Esophagus muscularis mucosa (tissue), 4 donors: ENCODE results near the gene GRAMD4. TPM values are rescaled to one million over a fixed set of nuclear protein-coding genes. Genes with fewer than 3 reads are reported as not detected.

ENCODE experiments used
- DNase-seq: peaks from one replicate; pipeline ENCODE4 v3.0.0-alpha.2; 2017; ENCODE audit errors: extremely low spot score
- H3K27ac ChIP-seq, 4 donors: fragments of 200-600 bp; sonication (generic); replicated peaks in 1 of 4; 1 replicate in 3 of 4; 2 replicates in 1 of 4; pipeline ENCODE4 v1.5.1; 2016 to 2019; ENCODE audit warnings: mild to moderate bottlenecking in 1 of 4
- H3K27me3 ChIP-seq, 4 donors: fragments of 200-600 bp; sonication (generic); one replicate each; pipeline versions ENCODE4 v1.5.1 to v1.6.0; 2016 to 2019
- H3K36me3 ChIP-seq, 4 donors: fragments of 200-600 bp; sonication (generic); one replicate each; pipeline ENCODE4 v1.5.1; 2016 to 2019
- H3K4me1 ChIP-seq, 4 donors: fragments of 200-600 bp; sonication (generic); one replicate each; pipeline ENCODE4 v1.5.1; 2016 to 2019
- H3K4me3 ChIP-seq, 4 donors: fragments of 200-600 bp; sonication (generic); 1 replicate in 2 of 4; 2 replicates in 2 of 4; pipeline ENCODE4 v1.5.1; 2016 to 2019; ENCODE audit warnings: mild to moderate bottlenecking in 4 of 4, moderate library complexity in 1 of 4
- H3K9me3 ChIP-seq, 4 donors: fragments of 200-600 bp; sonication (generic); 1 replicate in 3 of 4; 2 replicates in 1 of 4; pipeline ENCODE4 v1.5.1; 2016 to 2019
- EP300 ChIP-seq: sonication (generic); formaldehyde crosslinking; IDR thresholded peaks from one replicate; pipeline ENCODE4 v1.6.1; 2017; ENCODE audit warnings: antibody characterized with exemption
- POLR2A ChIP-seq: fragments of 450-650 bp; IDR thresholded peaks from one replicate; pipeline ENCODE4 v1.6.1; 2017; ENCODE audit warnings: antibody characterized with exemption, moderate library complexity, mild to moderate bottlenecking, low read depth
- POLR2AphosphoS5 ChIP-seq, 2 donors: sonication (generic); formaldehyde crosslinking; IDR thresholded peaks; one replicate each; pipeline ENCODE4 v1.6.1; 2017; ENCODE audit warnings: antibody characterized with exemption in 2 of 2
- WGBS: methylation state at CpG from one replicate; pipeline ENCODE4 v1.1.5; 2018; 5-methylcytosine and 5-hydroxymethylcytosine counted together
- intact Hi-C: fragments of 100-400 bp; cut with DNase I; formaldehyde crosslinking; loops from one replicate; pipeline ENCODE4 v1.15.1; 2023
- total RNA-seq, 4 donors: library from RNA; depleted of rRNA; stranded (reverse); fragments of >200 nt; gene quantifications; one replicate each; pipeline versions ENCODE4 v1.1.0 to v1.2.1, GENCODE V29; 2016
- TF ChIP-seq, protein P1 (sequence below), 3 experiments: fragments of 200-600 bp in 2 of 3; fragments of 450-650 bp in 1 of 3; sonication (generic) in 2 of 3; IDR thresholded peaks; one replicate each; pipeline ENCODE4 v1.5.1; 2017 to 2019; ENCODE audit warnings: antibody characterized with exemption in 3 of 3, mild to moderate bottlenecking in 2 of 3, moderate library complexity in 1 of 3

GRAMD4 gene
- total RNA-seq, 4 donors from 2014 or later, result 20.0 to 126 (median 63.8) TPM

DNA sequence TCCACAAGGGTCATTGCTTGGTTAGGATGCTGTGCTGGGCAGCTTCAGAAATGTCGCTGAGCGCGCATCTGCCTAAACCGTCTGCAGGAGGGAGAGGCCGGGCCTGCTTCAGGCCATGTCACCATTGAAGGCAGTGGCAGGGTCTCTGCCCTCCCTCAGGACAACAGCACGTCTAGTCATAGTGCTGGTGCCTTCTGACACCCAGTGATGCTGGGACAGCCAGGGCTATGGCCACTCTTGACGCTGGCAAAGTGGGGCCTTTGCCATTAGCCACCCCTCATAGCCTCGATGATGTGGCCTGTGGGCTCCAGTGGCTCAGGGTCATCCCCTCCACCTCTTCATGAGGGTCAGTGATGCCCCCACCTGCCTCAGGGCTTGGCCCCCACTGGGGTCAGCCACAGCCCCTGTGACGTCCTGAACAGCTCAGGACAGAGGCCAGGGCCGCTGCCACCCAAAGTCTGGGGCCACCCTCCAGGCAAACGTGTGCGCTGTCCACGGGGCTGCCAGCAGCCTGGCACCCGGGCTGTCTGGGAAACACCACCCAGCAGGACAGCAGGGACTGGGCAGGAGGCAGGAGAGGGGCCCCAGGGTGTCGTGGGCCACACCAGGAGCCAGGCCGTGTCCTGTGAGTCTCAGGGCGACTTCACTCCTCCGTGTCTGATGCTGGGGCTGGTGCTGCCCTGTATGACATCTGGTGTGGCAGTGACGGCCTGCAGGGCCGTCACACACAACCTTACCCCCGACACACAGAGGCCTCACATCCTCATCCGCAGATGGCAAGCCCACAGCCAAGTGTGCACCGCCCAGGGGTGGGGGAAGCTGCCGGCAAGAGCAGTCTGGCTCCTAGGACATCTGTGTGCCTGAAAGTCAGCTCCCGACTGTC is 75.4 kb downstream of the GRAMD4 start:
- H3K9me3 ChIP-seq, result no peaks in the 10 kb centered on the region
- no peaks in the 10 kb centered on the region for H3K4me1 ChIP-seq
- no peak for DNase-seq
- H3K27ac ChIP-seq, result no peak overlapping the region
- no peak overlapping the region for H3K4me3 ChIP-seq
- 94% methylated on average over 9 of the region's 25 CpGs for whole genome bisulfite sequencing
- peaks cover 77 to 100% (median 99%) of the 10 kb centered on the region in 4 donors for H3K36me3 ChIP-seq
- intact Hi-C loops, result no loop called here
- TF ChIP-seq EP300 (no peak), POLR2AphosphoS5 (IDR thresholded peaks at IDR 0.05) (no peak), POLR2A (no peak)
- TF ChIP-seq, protein P1, sequence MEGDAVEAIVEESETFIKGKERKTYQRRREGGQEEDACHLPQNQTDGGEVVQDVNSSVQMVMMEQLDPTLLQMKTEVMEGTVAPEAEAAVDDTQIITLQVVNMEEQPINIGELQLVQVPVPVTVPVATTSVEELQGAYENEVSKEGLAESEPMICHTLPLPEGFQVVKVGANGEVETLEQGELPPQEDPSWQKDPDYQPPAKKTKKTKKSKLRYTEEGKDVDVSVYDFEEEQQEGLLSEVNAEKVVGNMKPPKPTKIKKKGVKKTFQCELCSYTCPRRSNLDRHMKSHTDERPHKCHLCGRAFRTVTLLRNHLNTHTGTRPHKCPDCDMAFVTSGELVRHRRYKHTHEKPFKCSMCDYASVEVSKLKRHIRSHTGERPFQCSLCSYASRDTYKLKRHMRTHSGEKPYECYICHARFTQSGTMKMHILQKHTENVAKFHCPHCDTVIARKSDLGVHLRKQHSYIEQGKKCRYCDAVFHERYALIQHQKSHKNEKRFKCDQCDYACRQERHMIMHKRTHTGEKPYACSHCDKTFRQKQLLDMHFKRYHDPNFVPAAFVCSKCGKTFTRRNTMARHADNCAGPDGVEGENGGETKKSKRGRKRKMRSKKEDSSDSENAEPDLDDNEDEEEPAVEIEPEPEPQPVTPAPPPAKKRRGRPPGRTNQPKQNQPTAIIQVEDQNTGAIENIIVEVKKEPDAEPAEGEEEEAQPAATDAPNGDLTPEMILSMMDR (IDR thresholded peaks at IDR 0.05), result no peak
- no peaks in the 10 kb centered on the region for H3K27me3 ChIP-seq

DNA sequence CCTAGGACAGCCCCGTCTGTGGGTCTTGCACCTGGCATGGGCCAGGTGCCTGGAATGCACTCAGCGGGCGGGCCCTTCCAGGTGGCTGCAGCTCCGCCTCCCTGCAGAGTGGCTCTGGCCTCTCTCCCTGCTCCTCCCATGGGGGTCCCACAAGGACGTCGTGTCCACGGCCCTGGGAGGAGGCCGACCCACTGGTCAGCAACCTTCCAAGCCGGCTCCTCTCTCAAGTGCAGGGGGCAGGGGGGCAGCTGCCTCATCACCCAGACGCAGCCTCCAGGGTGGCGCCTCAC is 76.0 kb downstream of the GRAMD4 start:
- no peaks in the 10 kb centered on the region for H3K9me3 ChIP-seq
- no peak overlapping the region for H3K27ac ChIP-seq
- peaks cover 77 to 100% (median 100%) of the 10 kb centered on the region in 4 donors for H3K36me3 ChIP-seq
- no peaks in the 10 kb centered on the region for H3K4me1 ChIP-seq
- intact Hi-C loops, result no loop called here
- no peak for DNase-seq
- no peak for TF ChIP-seq POLR2AphosphoS5 (IDR thresholded peaks at IDR 0.05)
- TF ChIP-seq, protein P1 (IDR thresholded peaks at IDR 0.05), result no peak
- no peak overlapping the region for H3K4me3 ChIP-seq
- H3K27me3 ChIP-seq, result no peaks in the 10 kb centered on the region
- WGBS, result 93% methylated on average over 11 of the region's 11 CpGs

DNA sequence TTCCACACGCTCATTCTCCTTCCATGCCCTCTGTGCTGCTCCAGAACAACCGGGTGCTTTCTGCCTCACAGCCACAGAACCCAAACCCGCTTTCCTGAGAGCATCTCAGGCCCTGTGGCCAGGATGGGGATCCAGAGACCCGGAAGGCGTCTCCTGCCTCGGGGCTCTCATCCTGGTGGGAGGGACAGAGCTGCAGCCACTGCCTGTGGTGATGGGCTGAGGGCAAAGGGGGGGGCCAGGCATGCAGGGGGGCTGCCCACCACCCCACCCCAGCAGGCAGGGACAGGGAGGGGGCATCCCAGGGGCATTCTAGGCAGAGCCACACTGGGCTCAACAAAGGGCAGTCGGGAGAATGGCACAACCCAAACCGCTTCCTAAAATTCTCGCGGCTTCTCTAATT is 76.4 kb downstream of the GRAMD4 start:
- no peak for DNase-seq
- no peaks in the 10 kb centered on the region for H3K9me3 ChIP-seq
- no peaks in the 10 kb centered on the region for H3K27me3 ChIP-seq
- WGBS, result 93% methylated on average over 8 of the region's 10 CpGs
- no peak overlapping the region for H3K4me3 ChIP-seq
- intact Hi-C loops, result no loop called here
- TF ChIP-seq EP300, result no peak
- TF ChIP-seq POLR2AphosphoS5 (IDR thresholded peaks at IDR 0.05), result no peak
- TF ChIP-seq POLR2A, result no peak
- TF ChIP-seq, protein P1 (IDR thresholded peaks at IDR 0.05), result no peak
- H3K36me3 ChIP-seq, result peaks cover 76 to 100% (median 100%) of the 10 kb centered on the region in 4 donors
- no peak overlapping the region for H3K27ac ChIP-seq
- H3K4me1 ChIP-seq, result no peaks in the 10 kb centered on the region

DNA sequence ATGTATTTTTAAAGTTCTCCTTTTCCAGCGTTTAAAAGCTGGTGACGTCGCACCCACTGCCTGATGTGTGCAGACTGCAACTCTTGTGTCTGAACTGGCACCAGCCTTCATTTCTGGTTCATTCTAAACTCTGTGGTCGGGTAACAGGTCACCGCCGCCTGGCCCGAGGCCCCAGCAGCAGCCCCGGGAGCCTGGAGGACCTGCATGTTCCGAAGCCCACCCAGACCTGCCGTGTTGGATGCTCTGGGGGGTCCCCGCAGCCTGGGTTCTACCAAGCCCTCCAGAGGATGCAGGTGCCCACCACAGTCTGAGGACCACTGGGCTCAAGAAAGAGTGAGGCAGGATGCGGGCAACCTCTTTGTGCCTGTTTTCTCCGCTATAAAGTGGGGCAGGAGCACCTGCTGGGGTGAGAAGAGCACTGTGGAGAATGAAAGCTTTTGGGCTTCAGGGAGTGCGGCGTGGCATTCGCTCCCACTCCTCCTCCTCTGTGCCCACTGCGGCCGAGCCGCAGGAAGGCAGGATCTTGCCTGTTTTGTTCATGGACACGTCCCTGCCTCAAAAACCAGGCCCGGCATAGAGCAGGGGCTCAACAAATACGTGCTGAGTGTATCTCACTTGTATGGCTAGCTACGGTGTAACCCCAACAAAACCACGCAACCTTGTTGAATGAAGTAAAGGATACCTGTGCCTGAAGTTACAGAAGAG is 77.8 kb downstream of the GRAMD4 start:
- Histone ChIP-seq H3K27me3 (no peaks in the 10 kb centered on the region), H3K4me1 (no peaks in the 10 kb centered on the region), H3K27ac (no peak overlapping the region), H3K4me3 (no peak overlapping the region), H3K9me3 (no peaks in the 10 kb centered on the region), H3K36me3 (peaks cover 68 to 100% (median 97%) of the 10 kb centered on the region in 4 donors)
- TF ChIP-seq, protein P1 (IDR thresholded peaks at IDR 0.05), result no peak
- TF ChIP-seq EP300 (no peak), POLR2A (no peak), POLR2AphosphoS5 (IDR thresholded peaks at IDR 0.05) (no peak)
- intact Hi-C loops, result no loop called here
- 95% methylated on average over 23 of the region's 24 CpGs for WGBS
- no peak for DNase-seq
